Measurements from ENCODE around the gene SCUBE3. TPM values are rescaled to one million over a fixed set of nuclear protein-coding genes. Genes with fewer than 3 reads are reported as not detected.
A peak's percentile ranks its signal among the peaks of the same experiment; 100 is the strongest.

SCUBE3 gene
- total RNA-seq, 2 experiments from 2014 or later = 0.20 to 0.22 TPM

- Mint-ChIP-seq H3K9me3 (no peaks in the 10 kb centered on the region), H3K4me1 (no peaks in the 10 kb centered on the region), H3K27me3 (no peaks in the 10 kb centered on the region), H3K4me3 (no peak overlapping the region), H3K36me3 (no peaks in the 10 kb centered on the region), H3K27ac (no peak overlapping the region)
- ATAC-seq (ENCODE audit: low read depth) (no peak), DNase-seq (no peak)
- POLR2A ChIA-PET = no interaction called here
Measured at GRCh38 chr6:35223396-35223795, 9.6 kb downstream of the SCUBE3 start.

- no peak overlapping the region for H3K4me3 Mint-ChIP-seq
- DNase-seq = no peak
- H3K27ac Mint-ChIP-seq = no peak overlapping the region
- ATAC-seq (ENCODE audit: low read depth) = no peak
- H3K9me3 Mint-ChIP-seq = no peaks in the 10 kb centered on the region
- no peaks in the 10 kb centered on the region for H3K27me3 Mint-ChIP-seq
- no peaks in the 10 kb centered on the region for H3K4me1 Mint-ChIP-seq
- POLR2A ChIA-PET = no interaction called here
- no peaks in the 10 kb centered on the region for H3K36me3 Mint-ChIP-seq
Measured at GRCh38 chr6:35224720-35225119, 11.0 kb downstream of the SCUBE3 start.

- Mint-ChIP-seq H3K36me3 (no peaks in the 10 kb centered on the region), H3K27me3 (no peaks in the 10 kb centered on the region), H3K4me3 (no peak overlapping the region), H3K4me1 (no peaks in the 10 kb centered on the region), H3K27ac (no peak overlapping the region), H3K9me3 (no peaks in the 10 kb centered on the region)
- POLR2A ChIA-PET = no interaction called here
- DNase-seq = no peak
- no peak for ATAC-seq (ENCODE audit: low read depth)
Measured at GRCh38 chr6:35228481-35228880, 14.7 kb downstream of the SCUBE3 start.

GRCh38 chr6:35229304-35229703 is 15.5 kb downstream of the SCUBE3 start:
- ATAC-seq (ENCODE audit: low read depth) (no peak), DNase-seq (no peak)
- no peak overlapping the region for H3K4me3 Mint-ChIP-seq
- no peak overlapping the region for H3K27ac Mint-ChIP-seq
- H3K9me3 Mint-ChIP-seq = no peaks in the 10 kb centered on the region
- no peaks in the 10 kb centered on the region for H3K36me3 Mint-ChIP-seq
- H3K4me1 Mint-ChIP-seq = no peaks in the 10 kb centered on the region
- no peaks in the 10 kb centered on the region for H3K27me3 Mint-ChIP-seq
- POLR2A ChIA-PET = no interaction called here

GRCh38 chr6:35230498-35230897 is 16.7 kb downstream of the SCUBE3 start:
- ATAC-seq (ENCODE audit: low read depth) (no peak), DNase-seq (no peak)
- Mint-ChIP-seq H3K36me3 (no peaks in the 10 kb centered on the region), H3K9me3 (no peaks in the 10 kb centered on the region), H3K27me3 (no peaks in the 10 kb centered on the region), H3K4me1 (no peaks in the 10 kb centered on the region), H3K4me3 (no peak overlapping the region), H3K27ac (no peak overlapping the region)
- POLR2A ChIA-PET = no interaction called here

- no peak for ATAC-seq (ENCODE audit: low read depth)
- Mint-ChIP-seq H3K27ac (no peak overlapping the region), H3K36me3 (no peaks in the 10 kb centered on the region), H3K27me3 (no peaks in the 10 kb centered on the region), H3K4me3 (no peak overlapping the region), H3K4me1 (no peaks in the 10 kb centered on the region), H3K9me3 (no peaks in the 10 kb centered on the region)
- POLR2A ChIA-PET = no interaction called here
- DNase-seq = no peak
Measured at GRCh38 chr6:35230950-35231349, 17.2 kb downstream of the SCUBE3 start.

- no peak for ATAC-seq (ENCODE audit: low read depth)
- no peak overlapping the region for H3K4me3 Mint-ChIP-seq
- no peaks in the 10 kb centered on the region for H3K27me3 Mint-ChIP-seq
- POLR2A ChIA-PET = no interaction called here
- no peaks in the 10 kb centered on the region for H3K9me3 Mint-ChIP-seq
- H3K36me3 Mint-ChIP-seq = no peaks in the 10 kb centered on the region
- no peak for DNase-seq
- no peak overlapping the region for H3K27ac Mint-ChIP-seq
- H3K4me1 Mint-ChIP-seq = no peaks in the 10 kb centered on the region
Measured at GRCh38 chr6:35231563-35231962, 17.8 kb downstream of the SCUBE3 start.

- no peaks in the 10 kb centered on the region for H3K9me3 Mint-ChIP-seq
- H3K27ac Mint-ChIP-seq = no peak overlapping the region
- peaks cover 9% of the 10 kb centered on the region for H3K4me1 Mint-ChIP-seq
- POLR2A ChIA-PET = no interaction called here
- no peaks in the 10 kb centered on the region for H3K36me3 Mint-ChIP-seq
- no peak overlapping the region for H3K4me3 Mint-ChIP-seq
- no peak for ATAC-seq (ENCODE audit: low read depth)
- H3K27me3 Mint-ChIP-seq = no peaks in the 10 kb centered on the region
- no peak for DNase-seq
Measured at GRCh38 chr6:35234901-35235300, 21.1 kb downstream of the SCUBE3 start.

- ATAC-seq (ENCODE audit: low read depth) (no peak), DNase-seq (no peak)
- Mint-ChIP-seq H3K36me3 (no peaks in the 10 kb centered on the region), H3K27me3 (no peaks in the 10 kb centered on the region), H3K27ac (no peak overlapping the region), H3K4me3 (no peak overlapping the region), H3K4me1 (peaks cover 11% of the 10 kb centered on the region), H3K9me3 (no peaks in the 10 kb centered on the region)
- POLR2A ChIA-PET = no interaction called here
Measured at GRCh38 chr6:35236223-35236622, 22.5 kb downstream of the SCUBE3 start.

- POLR2A ChIA-PET = no interaction called here
- Mint-ChIP-seq H3K27ac (no peak overlapping the region), H3K27me3 (no peaks in the 10 kb centered on the region), H3K9me3 (no peaks in the 10 kb centered on the region), H3K4me1 (peaks cover 11% of the 10 kb centered on the region), H3K4me3 (no peak overlapping the region), H3K36me3 (no peaks in the 10 kb centered on the region)
- DNase-seq = no peak
- ATAC-seq (ENCODE audit: low read depth) = no peak
Measured at GRCh38 chr6:35237476-35237875, 23.7 kb downstream of the SCUBE3 start.

GRCh38 chr6:35238843-35239289 is 25.1 kb downstream of the SCUBE3 start:
- H3K27me3 Mint-ChIP-seq = no peaks in the 10 kb centered on the region
- DNase-seq = no peak
- H3K9me3 Mint-ChIP-seq = no peaks in the 10 kb centered on the region
- H3K27ac Mint-ChIP-seq = no peak overlapping the region
- POLR2A ChIA-PET = no interaction called here
- peaks cover 11% of the 10 kb centered on the region for H3K4me1 Mint-ChIP-seq
- no peak for ATAC-seq (ENCODE audit: low read depth)
- H3K4me3 Mint-ChIP-seq = no peak overlapping the region
- no peaks in the 10 kb centered on the region for H3K36me3 Mint-ChIP-seq

- Mint-ChIP-seq H3K27me3 (no peaks in the 10 kb centered on the region), H3K4me1 (peaks cover 11% of the 10 kb centered on the region), H3K27ac (no peak overlapping the region), H3K4me3 (no peak overlapping the region), H3K9me3 (no peaks in the 10 kb centered on the region), H3K36me3 (no peaks in the 10 kb centered on the region)
- POLR2A ChIA-PET = no interaction called here
- ATAC-seq (ENCODE audit: low read depth) (no peak), DNase-seq (no peak)
Measured at GRCh38 chr6:35239581-35239980, 25.8 kb downstream of the SCUBE3 start.

GRCh38 chr6:35240838-35241801 is 27.4 kb downstream of the SCUBE3 start:
- peaks cover 11% of the 10 kb centered on the region for H3K4me1 Mint-ChIP-seq
- H3K9me3 Mint-ChIP-seq = no peaks in the 10 kb centered on the region
- H3K27ac Mint-ChIP-seq = no peak overlapping the region
- peak; percentile 83 for DNase-seq
- peak; percentile 78 for ATAC-seq (ENCODE audit: low read depth)
- H3K36me3 Mint-ChIP-seq = no peaks in the 10 kb centered on the region
- H3K4me3 Mint-ChIP-seq = no peak overlapping the region
- no peaks in the 10 kb centered on the region for H3K27me3 Mint-ChIP-seq
- POLR2A ChIA-PET = interaction anchor here (2.5 kb wide), 1 partner anchor 18 kb away, joined by 7 read pairs; the partner anchor contains the start of gene ZNF76

GRCh38 chr6:35242486-35242885 is 28.7 kb downstream of the SCUBE3 start:
- Mint-ChIP-seq H3K27me3 (no peaks in the 10 kb centered on the region), H3K9me3 (no peaks in the 10 kb centered on the region), H3K4me3 (no peak overlapping the region), H3K36me3 (peaks cover 2% of the 10 kb centered on the region), H3K27ac (no peak overlapping the region), H3K4me1 (peaks cover 11% of the 10 kb centered on the region)
- ATAC-seq (ENCODE audit: low read depth) (no peak), DNase-seq (no peak)
- POLR2A ChIA-PET = interaction anchor here (2.5 kb wide), 1 partner anchor 17 kb away, joined by 7 read pairs; the partner anchor contains the start of gene ZNF76
